ENCODE measurements around the gene TMEM40. TPM values are rescaled to one million over a fixed set of nuclear protein-coding genes. Genes with fewer than 3 reads are reported as not detected.

Gene TMEM40
- total RNA-seq, 1 experiment from 2014 or later: not detected

- H3K4me1 Mint-ChIP-seq: no peaks in the 10 kb centered on the region
- no peak overlapping the region for H2BK15ac ChIP-seq (ENCODE audit: low read depth, low read length)
- no peak overlapping the region for H4K91ac ChIP-seq (ENCODE audit: insufficient read length, low read depth, low read length)
- no peaks in the 10 kb centered on the region for H3K23me2 ChIP-seq (ENCODE audit: insufficient read length, low read depth, low read length, poor library complexity, severe bottlenecking)
- DNase-seq: no peak
- H2BK120ac ChIP-seq (ENCODE audit: low read depth, low read length, poor library complexity, severe bottlenecking): no peak overlapping the region
- H3K9ac ChIP-seq (ENCODE audit: extremely low read depth, insufficient read length, low read length): no peak overlapping the region
- H2AFZ ChIP-seq (ENCODE audit: low read length): no peak overlapping the region
- H2BK12ac ChIP-seq (ENCODE audit: insufficient read length, low read depth, low read length): no peak overlapping the region
- no peak overlapping the region for H3K27ac Mint-ChIP-seq
- H3K4me2 ChIP-seq (ENCODE audit: insufficient read depth, insufficient read length, low read length): no peak overlapping the region
- no peaks in the 10 kb centered on the region for H3K27me3 ChIP-seq (ENCODE audit: insufficient read depth, low read length)
- no peaks in the 10 kb centered on the region for H3K27me3 Mint-ChIP-seq (ENCODE audit: low read depth)
- H3K4me3 Mint-ChIP-seq: no peak overlapping the region
- no CpG with 5 or more reads among the region's 2 CpGs for WGBS (ENCODE audit: extremely low coverage, insufficient read length, low lambda C conversion rate)
- H3K79me1 ChIP-seq (ENCODE audit: insufficient read depth, low read depth, low read length, poor library complexity, severe bottlenecking): no peaks in the 10 kb centered on the region
- H3K56ac ChIP-seq (ENCODE audit: insufficient read length, low read depth, low read length): no peak overlapping the region
- H4K20me1 ChIP-seq (ENCODE audit: control insufficient read depth, insufficient read depth, insufficient read length): no peaks in the 10 kb centered on the region
- no peak overlapping the region for H3K14ac ChIP-seq (ENCODE audit: insufficient read depth, low read length)
- no peak overlapping the region for H4K5ac ChIP-seq (ENCODE audit: insufficient read length, low read depth, low read length)
- H3K27ac ChIP-seq (ENCODE audit: insufficient read length, low read depth, low read length): no peak overlapping the region
- H3K23ac ChIP-seq (ENCODE audit: insufficient read length, low read depth, low read length): no peak overlapping the region
- no peak overlapping the region for H2AK5ac ChIP-seq (ENCODE audit: insufficient read length, low read length)
- no peak overlapping the region for H3K18ac ChIP-seq (ENCODE audit: insufficient read length, low read depth, low read length)
- H3K79me2 ChIP-seq (ENCODE audit: insufficient read depth, low read length): no peaks in the 10 kb centered on the region
- no peak overlapping the region for H3K4ac ChIP-seq (ENCODE audit: low read depth, low read length)
- TF ChIP-seq, protein P1, sequence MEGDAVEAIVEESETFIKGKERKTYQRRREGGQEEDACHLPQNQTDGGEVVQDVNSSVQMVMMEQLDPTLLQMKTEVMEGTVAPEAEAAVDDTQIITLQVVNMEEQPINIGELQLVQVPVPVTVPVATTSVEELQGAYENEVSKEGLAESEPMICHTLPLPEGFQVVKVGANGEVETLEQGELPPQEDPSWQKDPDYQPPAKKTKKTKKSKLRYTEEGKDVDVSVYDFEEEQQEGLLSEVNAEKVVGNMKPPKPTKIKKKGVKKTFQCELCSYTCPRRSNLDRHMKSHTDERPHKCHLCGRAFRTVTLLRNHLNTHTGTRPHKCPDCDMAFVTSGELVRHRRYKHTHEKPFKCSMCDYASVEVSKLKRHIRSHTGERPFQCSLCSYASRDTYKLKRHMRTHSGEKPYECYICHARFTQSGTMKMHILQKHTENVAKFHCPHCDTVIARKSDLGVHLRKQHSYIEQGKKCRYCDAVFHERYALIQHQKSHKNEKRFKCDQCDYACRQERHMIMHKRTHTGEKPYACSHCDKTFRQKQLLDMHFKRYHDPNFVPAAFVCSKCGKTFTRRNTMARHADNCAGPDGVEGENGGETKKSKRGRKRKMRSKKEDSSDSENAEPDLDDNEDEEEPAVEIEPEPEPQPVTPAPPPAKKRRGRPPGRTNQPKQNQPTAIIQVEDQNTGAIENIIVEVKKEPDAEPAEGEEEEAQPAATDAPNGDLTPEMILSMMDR (conservative IDR thresholded peaks at IDR 0.05): no peak
- no peaks in the 10 kb centered on the region for H3K9me3 ChIP-seq (ENCODE audit: control insufficient read depth, low read depth, low read length)
- no peaks in the 10 kb centered on the region for H3K36me3 Mint-ChIP-seq (ENCODE audit: insufficient read depth in 1 of 3, low read depth in 3 of 3)
- H4K8ac ChIP-seq (replicated peaks; ENCODE audit: insufficient read length, low read depth, low read length): no peak overlapping the region
- H3K9me3 Mint-ChIP-seq: no peaks in the 10 kb centered on the region
- H3T11ph ChIP-seq (ENCODE audit: low read length): no peak overlapping the region
- H3K4me1 ChIP-seq (ENCODE audit: insufficient read depth, low read length): no peaks in the 10 kb centered on the region
- H2BK20ac ChIP-seq (ENCODE audit: low read depth, low read length, poor library complexity, severe bottlenecking): no peak overlapping the region
- no peak overlapping the region for H2BK5ac ChIP-seq (ENCODE audit: insufficient read length, low read length)
These were observed 6.2 kb downstream of the TMEM40 start for GRCh38 chr3:12752809-12753208.

Measured in H9 (cell line).